GM12874 (cell line): ENCODE measurements around the gene TIE1.

Experiments
- CTCF ChIP-seq: IDR thresholded peaks from 2 replicates; pipeline ENCODE4 v1.5.1; 2011; ENCODE audit warnings: low read depth, mild to moderate bottlenecking, control low read depth, low read length, moderate library complexity; ENCODE audit not compliant: insufficient read depth

TIE1 gene

GRCh38 chr1:43309405-43310025, 8.7 kb downstream of the TIE1 start:
- TF ChIP-seq CTCF: no peak

GRCh38 chr1:43311521-43311920, 10.7 kb downstream of the TIE1 start:
- no peak for TF ChIP-seq CTCF

GRCh38 chr1:43312212-43312623, 11.4 kb downstream of the TIE1 start:
- TF ChIP-seq CTCF: no peak

GRCh38 chr1:43312663-43313515, 12.1 kb downstream of the TIE1 start:
- TF ChIP-seq CTCF: no peak

- no peak for TF ChIP-seq CTCF
Observed at GRCh38 chr1:43313771-43314170, 13.0 kb downstream of the TIE1 start.

GRCh38 chr1:43314233-43314632, 13.5 kb downstream of the TIE1 start:
- TF ChIP-seq CTCF: no peak

- TF ChIP-seq CTCF: no peak
Observed at GRCh38 chr1:43315481-43315880, 14.7 kb downstream of the TIE1 start.
